Measurements from ENCODE around the gene JAK2.

Gene JAK2

DNA sequence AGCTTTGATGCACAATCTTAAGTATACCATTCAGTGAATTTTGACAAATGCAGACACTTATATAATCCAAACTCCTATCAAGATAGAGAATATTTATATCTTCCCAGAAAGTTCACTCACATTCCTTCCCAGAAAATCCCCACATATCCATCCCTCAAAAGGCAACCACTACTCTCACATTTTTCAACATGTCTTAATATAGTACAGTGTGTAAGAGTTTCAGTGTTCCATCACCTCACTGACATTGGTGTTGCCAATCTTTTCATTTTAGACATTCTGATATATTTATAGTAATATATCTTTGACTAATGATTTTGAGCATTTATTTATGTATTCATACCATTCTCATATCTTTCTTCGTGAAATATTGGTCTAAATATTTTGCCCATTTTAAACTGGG is 38.1 kb upstream of the JAK2 start:
- no peak overlapping the region for H3K4me3 ChIP-seq
- no peak for TF ChIP-seq Cebpa-rat (IDR thresholded peaks at IDR 0.05)
- no peaks in the 10 kb centered on the region for H3K27me3 ChIP-seq
- no peak overlapping the region for H3K27ac ChIP-seq
- no peaks in the 10 kb centered on the region for H3K36me3 ChIP-seq
- no peaks in the 10 kb centered on the region for H4K20me1 ChIP-seq
- H3K9ac ChIP-seq, result no peak overlapping the region
- H3K9me3 ChIP-seq (replicated peaks in 1 of 11), result peaks cover 0 to 13% (median 0%) of the 10 kb centered on the region in 11 experiments; a peak in 5 of 22 replicates
- peaks cover 0 to 30% (median 21%) of the 10 kb centered on the region in 10 experiments; a peak in 13 of 20 replicates for H3K4me1 ChIP-seq
- no peak overlapping the region for H3K4me2 ChIP-seq

DNA sequence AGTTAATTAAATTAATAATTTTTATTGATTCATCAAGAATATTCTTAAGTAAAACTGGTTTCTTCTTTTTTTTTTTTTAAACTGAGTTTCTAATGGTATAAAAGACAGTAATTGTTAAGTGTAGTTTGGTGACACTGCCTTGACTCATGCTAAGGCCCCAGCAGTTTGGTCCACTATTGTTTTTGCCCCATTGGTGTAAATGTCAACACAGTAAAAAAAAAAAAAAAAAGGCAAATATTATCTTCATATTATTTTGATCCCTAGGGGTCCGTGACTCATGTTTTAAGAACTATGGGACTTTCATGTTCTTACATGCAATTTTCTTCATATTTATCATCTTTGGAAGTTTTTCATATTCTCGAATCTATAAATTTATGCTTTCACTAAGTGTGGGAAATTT is 29.2 kb upstream of the JAK2 start:
- peaks cover 0 to 6% (median 0%) of the 10 kb centered on the region in 10 experiments; a peak in 2 of 20 replicates for H3K4me1 ChIP-seq
- H4K20me1 ChIP-seq, result no peaks in the 10 kb centered on the region
- no peak overlapping the region for H3K9ac ChIP-seq
- H3K36me3 ChIP-seq, result no peaks in the 10 kb centered on the region
- no peak for TF ChIP-seq Cebpa-rat (IDR thresholded peaks at IDR 0.05)
- H3K27ac ChIP-seq, result no peak overlapping the region
- H3K9me3 ChIP-seq (replicated peaks in 1 of 11), result peaks cover 19 to 38% (median 31%) of the 10 kb centered on the region in 11 experiments
- no peak overlapping the region for H3K4me2 ChIP-seq
- no peak overlapping the region for H3K4me3 ChIP-seq
- H3K27me3 ChIP-seq, result no peaks in the 10 kb centered on the region

DNA sequence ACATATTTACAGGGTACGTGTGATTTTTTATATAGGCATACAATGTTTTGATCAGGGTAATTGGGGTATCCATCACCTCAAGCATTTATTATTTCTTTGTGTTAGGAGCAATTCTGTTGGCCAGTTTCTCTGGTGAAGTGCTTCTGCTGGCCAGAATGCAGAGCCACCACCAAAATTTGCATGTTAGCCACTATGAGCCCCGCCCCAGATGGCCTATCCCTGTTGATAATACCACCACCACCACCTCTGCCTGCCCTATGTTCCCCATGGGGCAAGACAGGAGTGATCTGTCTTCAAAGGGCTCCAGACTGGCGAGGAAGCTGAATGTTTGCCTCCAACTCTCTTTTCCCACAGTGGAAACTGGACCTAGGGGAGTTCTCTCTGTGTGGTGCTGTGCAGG is 26.0 kb upstream of the JAK2 start:
- Histone ChIP-seq H3K4me1 (peaks cover 0 to 6% (median 0%) of the 10 kb centered on the region in 10 experiments; a peak in 2 of 20 replicates), H3K27me3 (no peaks in the 10 kb centered on the region), H3K9me3 (replicated peaks in 1 of 11) (peaks cover 2 to 34% (median 15%) of the 10 kb centered on the region in 11 experiments; a peak in 19 of 22 replicates), H3K27ac (no peak overlapping the region), H3K4me2 (peak overlapping the region in 2 of 11 experiments; percentile 28 to 33; a peak in 1 of 22 replicates), H3K4me3 (no peak overlapping the region), H3K9ac (no peak overlapping the region), H4K20me1 (no peaks in the 10 kb centered on the region), H3K36me3 (no peaks in the 10 kb centered on the region)
- TF ChIP-seq Cebpa-rat (IDR thresholded peaks at IDR 0.05), result no peak

DNA sequence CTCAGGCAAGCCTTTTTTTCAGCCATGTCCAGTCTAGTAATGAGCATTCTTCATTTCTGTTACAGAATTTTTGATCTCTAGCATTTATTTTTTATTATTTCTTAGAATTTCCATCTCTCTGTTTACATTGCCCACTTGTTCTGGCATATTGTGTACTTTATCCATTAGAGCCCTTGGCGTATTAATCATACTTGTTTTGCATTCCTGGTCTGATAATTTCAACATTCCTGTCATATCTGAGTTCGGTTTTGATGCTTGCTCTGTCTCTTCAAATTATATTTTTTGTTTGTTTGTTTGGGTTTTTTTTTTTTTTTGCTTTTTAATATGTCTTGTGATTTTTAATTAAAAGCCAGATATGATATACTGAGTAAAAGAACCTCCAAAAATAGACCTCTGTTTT is 23.0 kb upstream of the JAK2 start:
- no peaks in the 10 kb centered on the region for H4K20me1 ChIP-seq
- no peak overlapping the region for H3K27ac ChIP-seq
- no peak overlapping the region for H3K4me2 ChIP-seq
- no peaks in the 10 kb centered on the region for H3K36me3 ChIP-seq
- H3K4me1 ChIP-seq, result peaks cover 0 to 6% (median 2%) of the 10 kb centered on the region in 10 experiments; a peak in 9 of 20 replicates
- no peak overlapping the region for H3K9ac ChIP-seq
- TF ChIP-seq Cebpa-rat (IDR thresholded peaks at IDR 0.05), result no peak
- peaks cover 0 to 24% (median 15%) of the 10 kb centered on the region in 11 experiments; a peak in 16 of 22 replicates for H3K9me3 ChIP-seq (replicated peaks in 1 of 11)
- no peak overlapping the region for H3K4me3 ChIP-seq
- H3K27me3 ChIP-seq, result no peaks in the 10 kb centered on the region

DNA sequence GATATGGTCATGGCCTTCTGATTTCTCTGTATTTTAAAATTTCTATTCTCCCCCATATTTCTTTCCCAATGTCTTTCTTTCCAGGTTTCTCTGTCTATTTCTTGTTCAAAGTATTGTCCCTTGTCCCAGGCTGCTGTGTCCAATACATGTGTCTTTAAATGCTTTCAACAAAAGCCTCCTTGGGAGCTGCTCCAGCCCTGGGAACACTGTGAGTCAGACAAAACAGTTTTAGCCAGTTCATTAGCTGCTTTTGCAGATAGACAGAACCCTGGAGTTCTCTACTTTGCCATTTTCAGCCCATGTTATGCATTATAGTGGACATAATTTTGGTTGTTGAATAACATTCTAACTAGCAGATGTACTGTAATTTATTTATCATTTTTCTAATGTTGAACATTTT is 20.5 kb upstream of the JAK2 start:
- no peaks in the 10 kb centered on the region for H4K20me1 ChIP-seq
- TF ChIP-seq Cebpa-rat (IDR thresholded peaks at IDR 0.05), result no peak
- no peaks in the 10 kb centered on the region for H3K36me3 ChIP-seq
- H3K4me3 ChIP-seq, result no peak overlapping the region
- no peak overlapping the region for H3K4me2 ChIP-seq
- no peak overlapping the region for H3K27ac ChIP-seq
- H3K27me3 ChIP-seq, result no peaks in the 10 kb centered on the region
- H3K9me3 ChIP-seq (replicated peaks in 1 of 11), result peaks cover 0 to 24% (median 15%) of the 10 kb centered on the region in 11 experiments; a peak in 16 of 22 replicates
- H3K9ac ChIP-seq, result no peak overlapping the region
- peaks cover 0 to 14% (median 7%) of the 10 kb centered on the region in 10 experiments; a peak in 8 of 20 replicates for H3K4me1 ChIP-seq

DNA sequence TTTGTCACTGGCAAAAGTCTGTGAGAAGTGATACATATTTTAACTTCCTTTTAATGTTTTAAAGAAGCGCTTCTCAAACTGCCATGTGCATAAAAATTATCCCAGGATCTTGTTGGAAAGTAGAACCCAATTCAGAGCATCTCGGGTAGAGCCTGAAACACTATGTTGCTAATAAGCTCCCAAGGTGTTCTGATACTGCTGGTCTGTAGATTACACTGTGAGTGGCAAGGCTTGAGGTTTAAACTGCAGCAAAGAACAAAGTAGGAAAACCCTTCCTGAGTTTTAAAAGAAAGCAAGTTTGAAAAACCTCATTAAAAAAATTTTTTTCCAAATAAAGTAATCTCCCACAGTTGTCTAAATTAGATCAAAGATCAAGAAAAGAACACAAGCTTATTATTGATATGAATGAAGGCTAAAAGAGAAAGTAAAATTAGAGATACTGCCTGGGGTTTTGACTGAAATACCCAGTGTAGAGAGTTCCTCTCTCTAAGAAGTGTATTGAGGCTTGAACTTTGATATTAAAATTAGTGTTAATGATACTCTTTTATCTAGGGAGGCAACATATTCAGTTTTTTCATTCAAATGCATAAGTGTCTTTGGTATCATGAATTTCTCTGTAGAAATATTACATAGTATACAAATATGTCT is 19.8 kb upstream of the JAK2 start:
- Histone ChIP-seq H3K27ac (no peak overlapping the region), H3K4me3 (no peak overlapping the region), H3K27me3 (no peaks in the 10 kb centered on the region), H3K36me3 (no peaks in the 10 kb centered on the region), H3K4me1 (peaks cover 0 to 14% (median 7%) of the 10 kb centered on the region in 10 experiments; a peak in 8 of 20 replicates), H4K20me1 (no peaks in the 10 kb centered on the region), H3K4me2 (no peak overlapping the region), H3K9ac (no peak overlapping the region), H3K9me3 (replicated peaks in 1 of 11) (peaks cover 0 to 24% (median 15%) of the 10 kb centered on the region in 11 experiments; a peak in 16 of 22 replicates)
- TF ChIP-seq Cebpa-rat (IDR thresholded peaks at IDR 0.05), result no peak

DNA sequence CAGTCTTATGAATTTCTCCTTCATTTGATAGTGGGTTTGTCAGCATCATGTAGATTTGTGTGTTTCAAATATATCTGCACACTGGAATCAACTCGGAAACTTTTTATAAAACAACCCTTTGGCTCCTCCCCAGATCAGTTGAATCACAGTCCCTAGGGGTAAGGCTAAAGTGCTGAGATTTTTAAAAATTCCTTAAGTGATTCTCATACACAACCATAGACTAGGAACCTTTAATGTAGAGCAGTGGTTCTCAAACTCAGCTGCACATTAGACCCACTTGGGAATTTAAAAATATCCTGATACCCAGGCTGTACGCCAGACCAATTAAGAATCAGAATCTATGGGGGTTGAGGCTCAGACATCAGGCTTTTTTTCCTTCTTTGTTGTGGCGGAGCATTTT is 17.5 kb upstream of the JAK2 start:
- Histone ChIP-seq H3K4me3 (no peak overlapping the region), H3K4me2 (peak overlapping the region in 6 of 11 experiments; percentile 5 to 63 (median 26); a peak in 9 of 22 replicates), H3K36me3 (no peaks in the 10 kb centered on the region), H3K9ac (no peak overlapping the region), H4K20me1 (no peaks in the 10 kb centered on the region), H3K27ac (no peak overlapping the region), H3K27me3 (no peaks in the 10 kb centered on the region), H3K9me3 (replicated peaks in 1 of 11) (peaks cover 0 to 21% (median 15%) of the 10 kb centered on the region in 11 experiments; a peak in 16 of 22 replicates), H3K4me1 (peaks cover 7 to 14% (median 11%) of the 10 kb centered on the region in 10 experiments; a peak in 15 of 20 replicates)
- no peak for TF ChIP-seq Cebpa-rat (IDR thresholded peaks at IDR 0.05)

DNA sequence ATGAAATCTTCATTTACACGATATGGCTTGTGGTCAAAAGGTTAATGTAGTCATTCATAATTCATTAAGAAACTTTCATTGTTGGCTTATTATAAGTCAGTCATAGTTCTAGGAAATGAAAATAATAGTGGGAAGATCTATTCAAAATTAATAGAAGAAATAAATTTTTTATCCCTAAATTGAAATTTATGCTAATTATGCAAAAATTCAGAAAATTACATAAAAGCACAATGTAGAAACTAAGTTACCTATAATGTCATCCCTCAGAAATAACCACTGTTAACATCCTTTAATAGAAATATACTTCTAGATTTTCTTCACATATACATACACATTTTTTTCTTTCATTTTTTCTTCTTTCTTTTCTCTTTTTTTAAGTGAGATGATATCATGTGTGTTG is 15.9 kb upstream of the JAK2 start:
- H3K4me1 ChIP-seq, result peaks cover 7 to 14% (median 11%) of the 10 kb centered on the region in 10 experiments; a peak in 15 of 20 replicates
- no peaks in the 10 kb centered on the region for H3K27me3 ChIP-seq
- H3K4me2 ChIP-seq, result no peak overlapping the region
- peaks cover 0 to 6% (median 5%) of the 10 kb centered on the region in 11 experiments; a peak in 14 of 22 replicates for H3K9me3 ChIP-seq (replicated peaks in 1 of 11)
- TF ChIP-seq Cebpa-rat (IDR thresholded peaks at IDR 0.05), result no peak
- no peak overlapping the region for H3K4me3 ChIP-seq
- H3K9ac ChIP-seq, result no peak overlapping the region
- H4K20me1 ChIP-seq, result no peaks in the 10 kb centered on the region
- H3K36me3 ChIP-seq, result no peaks in the 10 kb centered on the region
- H3K27ac ChIP-seq, result no peak overlapping the region

DNA sequence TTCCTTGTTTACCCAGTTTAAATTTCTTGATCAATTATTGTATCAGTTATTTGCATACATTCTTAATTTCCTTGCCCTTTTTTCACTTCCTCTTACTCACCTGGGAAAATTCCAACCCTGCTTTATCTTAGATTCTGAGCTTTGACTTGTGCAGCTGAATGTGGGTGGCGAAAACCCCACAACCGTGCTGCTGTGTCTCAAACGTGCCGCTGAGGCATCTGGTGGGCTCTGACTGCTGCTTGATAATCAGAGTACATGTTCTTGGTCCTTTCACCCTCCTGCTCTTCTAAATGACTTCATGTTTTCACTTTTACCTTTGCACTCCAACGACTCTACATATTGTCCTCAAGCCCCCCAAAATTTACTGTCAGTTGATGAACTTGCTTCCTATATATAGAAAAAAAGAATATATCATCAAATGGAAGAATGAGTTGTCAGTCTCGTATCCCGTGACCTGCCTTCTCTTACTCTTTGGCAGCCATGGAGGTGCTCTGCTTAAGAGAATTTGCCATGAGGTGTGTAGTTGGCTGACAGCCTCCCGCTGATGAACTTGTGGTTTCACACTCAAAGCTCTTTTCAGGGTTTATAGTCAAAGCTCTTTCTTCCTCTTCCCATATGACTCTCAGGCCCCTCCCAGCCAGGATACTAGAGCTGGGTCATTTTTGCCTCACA is 14.0 kb upstream of the JAK2 start:
- no peak for TF ChIP-seq Cebpa-rat (IDR thresholded peaks at IDR 0.05)
- H3K4me2 ChIP-seq, result peak overlapping the region in 5 of 11 experiments; percentile 1 to 46 (median 10); a peak in 6 of 22 replicates
- no peak overlapping the region for H3K4me3 ChIP-seq
- no peak overlapping the region for H3K27ac ChIP-seq
- no peaks in the 10 kb centered on the region for H3K27me3 ChIP-seq
- peaks cover 7 to 14% (median 11%) of the 10 kb centered on the region in 10 experiments; a peak in 15 of 20 replicates for H3K4me1 ChIP-seq
- no peaks in the 10 kb centered on the region for H4K20me1 ChIP-seq
- H3K9ac ChIP-seq, result no peak overlapping the region
- H3K9me3 ChIP-seq (replicated peaks in 1 of 11), result no peaks in the 10 kb centered on the region
- no peaks in the 10 kb centered on the region for H3K36me3 ChIP-seq

Data from BLaER1 treated with 17β-estradiol and CSF1 and Interleukin-3, amounts not matched to agents 10 nM and 100 nM (cell line).